ENCODE results near the gene METTL16.

DNA sequence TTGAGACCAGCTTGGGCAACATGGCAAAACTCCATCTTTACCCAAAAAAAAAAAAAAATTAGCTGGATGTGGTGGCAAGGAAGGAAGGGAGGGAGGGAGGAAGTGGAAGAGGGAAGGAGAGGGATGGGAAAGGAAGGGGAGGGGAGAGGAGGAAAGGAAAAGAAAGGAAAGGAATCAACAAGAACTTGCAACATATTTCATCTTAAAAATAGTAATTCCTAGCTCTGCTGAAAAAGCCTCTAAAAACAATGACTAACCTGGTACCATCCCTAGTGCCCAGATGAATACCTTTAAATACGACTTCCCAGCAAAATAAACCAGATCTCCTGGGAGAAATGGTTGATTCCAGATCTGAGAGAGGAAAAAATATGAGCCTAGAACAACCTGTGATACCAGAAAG is 83.8 kb downstream of the METTL16 start:
- TF ChIP-seq, protein P1, sequence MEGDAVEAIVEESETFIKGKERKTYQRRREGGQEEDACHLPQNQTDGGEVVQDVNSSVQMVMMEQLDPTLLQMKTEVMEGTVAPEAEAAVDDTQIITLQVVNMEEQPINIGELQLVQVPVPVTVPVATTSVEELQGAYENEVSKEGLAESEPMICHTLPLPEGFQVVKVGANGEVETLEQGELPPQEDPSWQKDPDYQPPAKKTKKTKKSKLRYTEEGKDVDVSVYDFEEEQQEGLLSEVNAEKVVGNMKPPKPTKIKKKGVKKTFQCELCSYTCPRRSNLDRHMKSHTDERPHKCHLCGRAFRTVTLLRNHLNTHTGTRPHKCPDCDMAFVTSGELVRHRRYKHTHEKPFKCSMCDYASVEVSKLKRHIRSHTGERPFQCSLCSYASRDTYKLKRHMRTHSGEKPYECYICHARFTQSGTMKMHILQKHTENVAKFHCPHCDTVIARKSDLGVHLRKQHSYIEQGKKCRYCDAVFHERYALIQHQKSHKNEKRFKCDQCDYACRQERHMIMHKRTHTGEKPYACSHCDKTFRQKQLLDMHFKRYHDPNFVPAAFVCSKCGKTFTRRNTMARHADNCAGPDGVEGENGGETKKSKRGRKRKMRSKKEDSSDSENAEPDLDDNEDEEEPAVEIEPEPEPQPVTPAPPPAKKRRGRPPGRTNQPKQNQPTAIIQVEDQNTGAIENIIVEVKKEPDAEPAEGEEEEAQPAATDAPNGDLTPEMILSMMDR (conservative IDR thresholded peaks at IDR 0.05 in 1 of 2, IDR thresholded peaks at IDR 0.05 in 1 of 2; ENCODE audit: extremely low read depth in 1 of 2, insufficient read depth in 1 of 2, low read depth in 1 of 2, low read length in 2 of 2): no peak
- no peak for TF ChIP-seq EZH2 (IDR thresholded peaks at IDR 0.05; ENCODE audit: borderline replicate concordance, low read length)
